K562 (cell line): ENCODE results near the gene SERPINE1. TPM values are rescaled to one million over a fixed set of nuclear protein-coding genes. Genes with fewer than 3 reads are reported as not detected.
A peak's percentile ranks its signal among the peaks of the same experiment; 100 is the strongest.

Experiments
- CBFA2T2 ChIP-seq: fragments of 450-650 bp; conservative IDR thresholded peaks from 2 replicates; pipeline ENCODE4 v1.6.1; 2017; ENCODE audit warnings: mild to moderate bottlenecking
- CEBPB ChIP-seq: fragments of 450-650 bp; IDR thresholded peaks from 2 replicates; pipeline ENCODE4 v1.6.1; 2016; ENCODE audit warnings: missing genetic modification characterization, missing compliant biosample characterization
- CHD7 ChIP-seq: fragments of 200-600 bp; sonication (generic); IDR thresholded peaks from one replicate; pipeline ENCODE4 v1.6.1; 2012; ENCODE audit warnings: mild to moderate bottlenecking, low read depth, low read length, inconsistent platforms
- CREB5 ChIP-seq: fragments of 250-450 bp; sonication (Bioruptor Pico); IDR thresholded peaks from 2 replicates; pipeline ENCODE4 v1.5.0; 2020; ENCODE audit warnings: mild to moderate bottlenecking
- DDX20 ChIP-seq: fragments of 450-650 bp; IDR thresholded peaks from 2 replicates; pipeline ENCODE4 v1.6.1; 2016; ENCODE audit warnings: missing genetic modification characterization, low read depth, mild to moderate bottlenecking, missing compliant biosample characterization, moderate library complexity
- DLX4 ChIP-seq: fragments of 250-450 bp; sonication (Bioruptor Pico); IDR thresholded peaks from 2 replicates; pipeline ENCODE4 v1.6.1; 2021; ENCODE audit warnings: mild to moderate bottlenecking
- E2F6 ChIP-seq, 2 experiments: IDR thresholded peaks; 2 replicates each; pipeline ENCODE4 v1.6.1; 2011; ENCODE audit warnings: borderline replicate concordance in 1 of 2, control low read depth in 1 of 2, low read depth in 1 of 2, low read length in 1 of 2, mild to moderate bottlenecking in 1 of 2, mixed read lengths in 1 of 2, moderate library complexity in 1 of 2; ENCODE audit not compliant: insufficient read depth in 1 of 2, insufficient read length in 1 of 2, poor library complexity in 1 of 2, severe bottlenecking in 1 of 2; ENCODE audit errors: extremely low read depth in 1 of 2
- FOXP1 ChIP-seq: sonication (generic); formaldehyde crosslinking; IDR thresholded peaks from 2 replicates; pipeline ENCODE4 v1.8.0; 2022; ENCODE audit warnings: mild to moderate bottlenecking, missing genetic modification reagents
- PCBP2 ChIP-seq: fragments of 200-400 bp; formaldehyde crosslinking; IDR thresholded peaks from 2 replicates; pipeline ENCODE4 v1.6.1; 2018; ENCODE audit warnings: low read length, low read depth, mild to moderate bottlenecking, moderate library complexity; ENCODE audit not compliant: poor library complexity, severe bottlenecking
- PHTF2 ChIP-seq: fragments of 250-450 bp; sonication (Bioruptor Pico); IDR thresholded peaks from 2 replicates; pipeline ENCODE4 v1.5.0; 2021; ENCODE audit warnings: mild to moderate bottlenecking
- SMARCA4 ChIP-seq: fragments of 450-650 bp; IDR thresholded peaks from 2 replicates; pipeline ENCODE4 v1.6.1; 2016
- TRIM24 ChIP-seq, 2 experiments: fragments of 450-650 bp; IDR thresholded peaks; 2 replicates each; pipeline ENCODE4 v1.6.1; 2016
- polyA plus RNA-seq, 8 experiments: library from polyadenylated mRNA; depleted of rRNA in 4 of 8; stranded (reverse) in 5 of 8; unstranded in 3 of 8; fragments of >200 nt; fragmentation: Nextera tagmentation in 2 of 8; fragmentation: Illumina TruSeq in 1 of 8; extraction: Ambion mirVana in 2 of 8; extraction: Trizol in 1 of 8; gene quantifications; 2 replicates each; pipeline versions ENCODE4 v1.2.1 to v1.2.3, GENCODE V29; 2011 to 2014; ENCODE audit warnings: inconsistent platforms in 1 of 8, missing spikeins in 1 of 8
- total RNA-seq, 7 experiments: library from RNA; depleted of rRNA in 6 of 7; stranded (reverse); fragments of >200 nt in 6 of 7; fragmentation: Illumina TruSeq in 2 of 7; extraction: Trizol in 2 of 7; gene quantifications; 2 replicates each; pipeline versions ENCODE4 v1.2.1 to v1.2.3, GENCODE V29; 2011 to 2021; ENCODE audit warnings: low replicate concordance in 1 of 7

Gene SERPINE1
- total and polyA plus RNA-seq, 9 of the 15 experiments (the other 6 are each of a cell fraction or from before 2014, with no cell fraction given) = 0.22 to 4.8 (median 0.91) TPM

GRCh38 chr7:101169110-101169837 is 42.4 kb downstream of the SERPINE1 start (continued):
- no peak for TF ChIP-seq DDX20 (tag)
- no peak for TF ChIP-seq PHTF2 (CRISPR knock-in tag)
- TF ChIP-seq CEBPB (tag) = no peak
- TF ChIP-seq CBFA2T2 = peak; percentile 26; the same call in 1 of the 2 replicates
- no peak for TF ChIP-seq PCBP2
- TF ChIP-seq CHD7 = no peak
- TF ChIP-seq CREB5 (CRISPR knock-in tag) = no peak
- TF ChIP-seq E2F6 (IDR thresholded peaks at IDR 0.05; ENCODE audit: borderline replicate concordance in 1 of 2, extremely low read depth in 1 of 2, insufficient read depth in 1 of 2, insufficient read length in 1 of 2, low read depth in 1 of 2, low read length in 1 of 2, poor library complexity in 1 of 2, severe bottlenecking in 1 of 2) = no peak
- peak; percentile 60 to 81 for TF ChIP-seq TRIM24 (IDR thresholded peaks at IDR 0.05)
- no peak for TF ChIP-seq FOXP1 (CRISPR knock-in tag)
- TF ChIP-seq SMARCA4 = peak; percentile 85
- TF ChIP-seq DLX4 = no peak
